Measurements from ENCODE around the gene TLR1. TPM values are rescaled to one million over a fixed set of nuclear protein-coding genes. Genes with fewer than 3 reads are reported as not detected.

The TLR1 gene
- total and polyA plus RNA-seq, 2 donors from 2014 or later: 1.8 to 18.0 TPM

GRCh38 chr4:38832624-38833528 lies 28.3 kb upstream of the TLR1 start:
- H3K4me3 ChIP-seq (ENCODE audit: low read length in 3 of 3): no peak overlapping the region
- no peaks in the 10 kb centered on the region for H3K9me3 ChIP-seq (ENCODE audit: control insufficient read depth in 2 of 3, insufficient read depth in 1 of 3, low read length in 3 of 3)
- no peak overlapping the region for H3K27ac ChIP-seq (ENCODE audit: low read depth in 2 of 2, low read length in 2 of 2)
- H3K36me3 ChIP-seq (ENCODE audit: control insufficient read depth in 2 of 3, insufficient read depth in 3 of 3, low read length in 3 of 3): no peaks in the 10 kb centered on the region
- intact Hi-C loops (cut with DNase I): no loop called here
- H3K27me3 ChIP-seq (ENCODE audit: control insufficient read depth, insufficient read depth, low read length): no peaks in the 10 kb centered on the region
- DNase-seq (no peak), FAIRE-seq (no peak)
- no peaks in the 10 kb centered on the region for H3K4me1 ChIP-seq (ENCODE audit: control insufficient read depth in 2 of 3, insufficient read depth in 2 of 3, low read depth in 1 of 3, low read length in 3 of 3)
- no peak overlapping the region for H3K9ac ChIP-seq (ENCODE audit: low read length in 3 of 3)
- TF ChIP-seq CTCF (IDR thresholded peaks at IDR 0.05; ENCODE audit: borderline replicate concordance, extremely low read depth, insufficient read depth): no peak

GRCh38 chr4:38832206-38832605 lies 27.6 kb upstream of the TLR1 start:
- Histone ChIP-seq H3K36me3 (ENCODE audit: control insufficient read depth in 2 of 3, insufficient read depth in 3 of 3, low read length in 3 of 3) (no peaks in the 10 kb centered on the region), H3K27me3 (ENCODE audit: control insufficient read depth, insufficient read depth, low read length) (no peaks in the 10 kb centered on the region), H3K4me3 (ENCODE audit: low read length in 3 of 3) (no peak overlapping the region), H3K27ac (ENCODE audit: low read depth in 2 of 2, low read length in 2 of 2) (no peak overlapping the region), H3K4me1 (ENCODE audit: control insufficient read depth in 2 of 3, insufficient read depth in 2 of 3, low read depth in 1 of 3, low read length in 3 of 3) (no peaks in the 10 kb centered on the region), H3K9me3 (ENCODE audit: control insufficient read depth in 2 of 3, insufficient read depth in 1 of 3, low read length in 3 of 3) (no peaks in the 10 kb centered on the region), H3K9ac (ENCODE audit: low read length in 3 of 3) (no peak overlapping the region)
- no peak for DNase-seq
- FAIRE-seq: no peak
- intact Hi-C loops (cut with DNase I): no loop called here
- no peak for TF ChIP-seq CTCF (IDR thresholded peaks at IDR 0.05; ENCODE audit: borderline replicate concordance, extremely low read depth, insufficient read depth)

- TF ChIP-seq CTCF (IDR thresholded peaks at IDR 0.05; ENCODE audit: borderline replicate concordance, extremely low read depth, insufficient read depth): no peak
- Histone ChIP-seq H3K36me3 (ENCODE audit: control insufficient read depth in 2 of 3, insufficient read depth in 3 of 3, low read length in 3 of 3) (no peaks in the 10 kb centered on the region), H3K27ac (ENCODE audit: low read depth in 2 of 2, low read length in 2 of 2) (no peak overlapping the region), H3K9ac (ENCODE audit: low read length in 3 of 3) (no peak overlapping the region), H3K9me3 (ENCODE audit: control insufficient read depth in 2 of 3, insufficient read depth in 1 of 3, low read length in 3 of 3) (no peaks in the 10 kb centered on the region), H3K27me3 (ENCODE audit: control insufficient read depth, insufficient read depth, low read length) (no peaks in the 10 kb centered on the region), H3K4me3 (ENCODE audit: low read length in 3 of 3) (no peak overlapping the region), H3K4me1 (ENCODE audit: control insufficient read depth in 2 of 3, insufficient read depth in 2 of 3, low read depth in 1 of 3, low read length in 3 of 3) (no peaks in the 10 kb centered on the region)
- DNase-seq (no peak), FAIRE-seq (no peak)
- intact Hi-C loops (cut with DNase I): no loop called here
Observed at GRCh38 chr4:38831653-38832052, 27.1 kb upstream of the TLR1 start.

Data from kidney (tissue), 14 donors.